WERI-Rb-1 (cell line): ENCODE measurements around the gene FAM163B.

ENCODE experiments used
- DNase-seq: peaks from one replicate; pipeline ENCODE4 v3.0.0-alpha.2; 2020
- H3K27ac ChIP-seq: fragments of 250-450 bp; sonication (Bioruptor Pico); 2 replicates; pipeline ENCODE4 v1.5.1; 2020; ENCODE audit warnings: mild to moderate bottlenecking, moderate library complexity
- H3K27me3 ChIP-seq: fragments of 250-450 bp; sonication (Bioruptor Pico); 2 replicates; pipeline ENCODE4 v1.5.1; 2021; ENCODE audit warnings: mild to moderate bottlenecking, low read depth, moderate library complexity; ENCODE audit not compliant: insufficient read depth, severe bottlenecking
- H3K36me3 ChIP-seq: fragments of 250-450 bp; sonication (Bioruptor Pico); 2 replicates; pipeline ENCODE4 v1.5.1; 2020; ENCODE audit warnings: mild to moderate bottlenecking, moderate library complexity
- H3K4me3 ChIP-seq: 2 replicates; pipeline ENCODE4 v1.5.1; 2011; ENCODE audit warnings: low read depth, mild to moderate bottlenecking, control low read depth, low read length
- H3K9me3 ChIP-seq: fragments of 250-450 bp; sonication (Bioruptor Pico); 2 replicates; pipeline ENCODE4 v1.5.1; 2021; ENCODE audit warnings: mild to moderate bottlenecking, moderate library complexity; ENCODE audit not compliant: severe bottlenecking
- TF ChIP-seq, protein P1 (sequence below): IDR thresholded peaks from 2 replicates; pipeline ENCODE4 v1.5.1; 2011; ENCODE audit warnings: low read depth, mild to moderate bottlenecking, control low read depth, inconsistent platforms, low read length

FAM163B gene

DNA sequence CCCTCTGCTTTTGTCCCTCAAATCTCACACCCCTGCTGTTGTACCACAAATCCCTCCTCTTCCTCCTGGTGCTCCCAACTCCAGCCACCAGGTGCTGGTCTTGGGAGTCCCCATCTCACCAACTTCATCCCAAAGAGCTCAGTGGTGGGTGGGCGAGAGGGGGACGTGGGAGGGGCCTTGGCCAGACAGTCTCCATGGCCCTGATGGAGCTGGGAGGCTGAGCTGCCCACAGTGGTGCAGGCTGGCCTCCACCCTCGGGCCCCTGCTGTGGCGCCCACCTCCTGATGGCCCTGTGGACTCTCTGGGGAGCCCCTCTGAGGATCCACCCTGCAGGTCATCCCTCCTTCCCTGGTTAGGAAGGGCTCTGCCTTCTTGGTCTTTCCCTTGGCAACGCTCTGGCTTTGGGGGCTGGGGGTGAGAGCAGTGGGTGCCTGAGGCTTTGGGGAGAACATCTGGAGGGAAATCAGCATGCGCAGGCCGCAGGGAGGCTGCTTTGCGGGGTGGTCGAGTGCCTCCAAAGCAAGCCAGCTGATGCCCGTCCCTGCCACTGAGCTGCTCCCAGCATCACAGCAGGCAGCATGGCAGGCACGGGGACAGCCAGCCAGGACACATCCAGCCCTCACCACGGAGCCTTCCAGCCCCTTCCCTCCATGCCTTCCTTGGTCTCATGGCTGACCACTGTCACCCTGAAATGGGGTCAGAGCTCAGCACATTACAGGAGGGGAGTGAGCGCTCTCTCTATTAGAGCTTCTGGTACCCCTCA, 7.6 kb upstream of the FAM163B start:
- Histone ChIP-seq H3K27me3 (no peaks in the 10 kb centered on the region), H3K4me3 (no peak overlapping the region), H3K36me3 (no peaks in the 10 kb centered on the region), H3K9me3 (no peaks in the 10 kb centered on the region), H3K27ac (no peak overlapping the region)
- no peak for DNase-seq
- TF ChIP-seq, protein P1, sequence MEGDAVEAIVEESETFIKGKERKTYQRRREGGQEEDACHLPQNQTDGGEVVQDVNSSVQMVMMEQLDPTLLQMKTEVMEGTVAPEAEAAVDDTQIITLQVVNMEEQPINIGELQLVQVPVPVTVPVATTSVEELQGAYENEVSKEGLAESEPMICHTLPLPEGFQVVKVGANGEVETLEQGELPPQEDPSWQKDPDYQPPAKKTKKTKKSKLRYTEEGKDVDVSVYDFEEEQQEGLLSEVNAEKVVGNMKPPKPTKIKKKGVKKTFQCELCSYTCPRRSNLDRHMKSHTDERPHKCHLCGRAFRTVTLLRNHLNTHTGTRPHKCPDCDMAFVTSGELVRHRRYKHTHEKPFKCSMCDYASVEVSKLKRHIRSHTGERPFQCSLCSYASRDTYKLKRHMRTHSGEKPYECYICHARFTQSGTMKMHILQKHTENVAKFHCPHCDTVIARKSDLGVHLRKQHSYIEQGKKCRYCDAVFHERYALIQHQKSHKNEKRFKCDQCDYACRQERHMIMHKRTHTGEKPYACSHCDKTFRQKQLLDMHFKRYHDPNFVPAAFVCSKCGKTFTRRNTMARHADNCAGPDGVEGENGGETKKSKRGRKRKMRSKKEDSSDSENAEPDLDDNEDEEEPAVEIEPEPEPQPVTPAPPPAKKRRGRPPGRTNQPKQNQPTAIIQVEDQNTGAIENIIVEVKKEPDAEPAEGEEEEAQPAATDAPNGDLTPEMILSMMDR, result no peak

DNA sequence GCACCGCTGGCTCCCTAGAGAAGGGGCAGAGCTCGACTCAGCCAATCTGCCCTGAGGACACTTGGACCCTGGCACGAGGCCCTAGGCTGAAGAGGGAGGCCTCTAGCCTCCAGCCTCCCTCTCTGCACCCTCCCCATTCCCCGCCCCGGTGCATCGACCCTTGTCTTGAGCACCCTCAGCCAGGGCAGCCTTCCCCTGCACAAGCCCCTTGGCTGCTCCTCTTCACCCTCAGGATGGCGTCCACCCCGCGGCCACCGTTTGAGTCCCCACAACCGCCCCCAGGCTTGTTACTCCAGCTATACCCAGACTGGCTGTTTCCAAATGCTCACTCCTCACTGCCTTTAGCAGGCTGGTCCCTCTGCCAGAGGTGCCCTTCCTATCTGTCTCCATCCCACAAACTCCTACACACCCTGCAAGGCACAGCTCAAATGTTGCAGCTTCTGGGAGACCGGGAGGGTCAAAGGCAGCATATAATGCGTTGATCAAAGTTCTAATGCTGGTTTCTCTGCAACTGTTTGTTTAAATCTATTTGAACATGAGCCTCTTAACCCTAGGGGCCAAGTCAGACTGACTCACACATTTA, 6.5 kb upstream of the FAM163B start:
- Histone ChIP-seq H3K4me3 (no peak overlapping the region), H3K36me3 (no peaks in the 10 kb centered on the region), H3K27me3 (no peaks in the 10 kb centered on the region), H3K9me3 (no peaks in the 10 kb centered on the region), H3K27ac (no peak overlapping the region)
- DNase-seq, result no peak
- TF ChIP-seq, protein P1, result no peak

DNA sequence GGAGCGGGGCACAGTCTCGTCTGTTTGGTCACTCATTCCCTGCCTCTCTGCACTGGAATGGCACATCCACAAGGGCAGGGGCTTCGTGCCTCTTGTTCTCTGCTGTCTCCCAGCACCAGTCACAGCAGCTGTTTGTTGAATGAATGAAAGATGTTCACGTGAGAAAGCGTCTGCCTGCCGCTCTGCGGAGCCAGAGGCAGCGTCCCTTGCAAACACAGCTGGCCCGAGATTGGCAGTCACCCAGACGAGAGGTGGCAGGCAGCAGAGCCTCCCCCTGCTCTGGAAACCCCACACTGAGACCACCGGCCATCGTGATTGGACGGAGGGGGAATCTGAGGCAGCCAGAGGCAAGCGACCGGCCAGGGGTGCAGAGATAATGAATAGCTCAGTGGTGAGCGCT, 6.0 kb upstream of the FAM163B start:
- H3K4me3 ChIP-seq, result no peak overlapping the region
- no peak for DNase-seq

DNA sequence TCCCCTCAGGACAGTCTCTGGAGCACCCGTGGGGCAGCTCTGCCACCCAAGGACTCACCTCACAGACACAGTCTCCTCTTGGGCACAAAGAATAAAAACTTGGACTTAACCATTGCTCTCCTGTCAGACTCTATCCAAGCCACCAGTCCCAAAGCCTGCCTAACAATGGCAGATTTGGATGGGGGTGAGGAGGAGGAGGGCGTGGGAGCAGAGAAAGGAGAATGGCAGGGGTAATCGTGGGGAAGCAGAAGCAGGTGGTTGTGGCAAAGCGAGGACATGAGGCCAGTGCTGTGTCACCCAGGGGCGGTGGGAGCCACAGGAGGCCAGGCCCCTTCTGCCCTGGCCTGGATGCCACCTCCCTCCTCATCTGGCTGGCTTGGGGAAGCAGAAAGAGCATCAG, 5.5 kb upstream of the FAM163B start:
- Histone ChIP-seq H3K9me3 (no peaks in the 10 kb centered on the region), H3K27me3 (no peaks in the 10 kb centered on the region), H3K27ac (no peak overlapping the region), H3K36me3 (no peaks in the 10 kb centered on the region), H3K4me3 (no peak overlapping the region)
- no peak for DNase-seq
- TF ChIP-seq, protein P1, result no peak

More for the DNA sequence above, 6.0 kb upstream of the FAM163B start:
- Histone ChIP-seq H3K27ac (no peak overlapping the region), H3K36me3 (no peaks in the 10 kb centered on the region), H3K9me3 (no peaks in the 10 kb centered on the region), H3K27me3 (no peaks in the 10 kb centered on the region)
- TF ChIP-seq, protein P1, result no peak

DNA sequence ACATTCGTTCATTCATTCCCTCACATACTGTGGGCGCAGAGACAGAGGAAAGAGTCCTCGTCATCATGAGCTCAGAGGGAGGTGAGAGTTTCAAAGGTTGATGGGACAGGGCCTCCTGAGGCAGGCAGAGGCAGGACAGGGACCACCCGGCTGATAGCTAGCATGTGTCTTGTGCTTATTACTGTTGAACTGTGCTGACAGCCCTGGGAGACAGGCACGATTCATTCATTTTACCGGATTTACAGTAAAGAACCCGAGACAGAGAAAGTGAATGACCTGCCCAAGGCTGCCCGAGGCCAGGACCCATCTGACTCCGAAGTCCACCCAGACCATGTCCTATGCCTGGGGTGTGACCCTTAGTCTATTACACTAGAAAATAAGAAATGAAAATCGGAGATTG, 4.9 kb upstream of the FAM163B start:
- H3K36me3 ChIP-seq, result no peaks in the 10 kb centered on the region
- H3K27me3 ChIP-seq, result no peaks in the 10 kb centered on the region
- H3K27ac ChIP-seq, result no peak overlapping the region
- DNase-seq, result no peak
- H3K4me3 ChIP-seq, result no peak overlapping the region
- TF ChIP-seq, protein P1, result no peak
- no peaks in the 10 kb centered on the region for H3K9me3 ChIP-seq
